GM19099 (cell line): Measurements from ENCODE around the gene EIF4G3.

Experiments
- POLR2A ChIP-seq: IDR thresholded peaks from 3 replicates; pipeline ENCODE4 v1.6.1; 2011; ENCODE audit warnings: low read depth; ENCODE audit not compliant: insufficient read length; ENCODE audit errors: extremely low read depth

Gene EIF4G3

DNA sequence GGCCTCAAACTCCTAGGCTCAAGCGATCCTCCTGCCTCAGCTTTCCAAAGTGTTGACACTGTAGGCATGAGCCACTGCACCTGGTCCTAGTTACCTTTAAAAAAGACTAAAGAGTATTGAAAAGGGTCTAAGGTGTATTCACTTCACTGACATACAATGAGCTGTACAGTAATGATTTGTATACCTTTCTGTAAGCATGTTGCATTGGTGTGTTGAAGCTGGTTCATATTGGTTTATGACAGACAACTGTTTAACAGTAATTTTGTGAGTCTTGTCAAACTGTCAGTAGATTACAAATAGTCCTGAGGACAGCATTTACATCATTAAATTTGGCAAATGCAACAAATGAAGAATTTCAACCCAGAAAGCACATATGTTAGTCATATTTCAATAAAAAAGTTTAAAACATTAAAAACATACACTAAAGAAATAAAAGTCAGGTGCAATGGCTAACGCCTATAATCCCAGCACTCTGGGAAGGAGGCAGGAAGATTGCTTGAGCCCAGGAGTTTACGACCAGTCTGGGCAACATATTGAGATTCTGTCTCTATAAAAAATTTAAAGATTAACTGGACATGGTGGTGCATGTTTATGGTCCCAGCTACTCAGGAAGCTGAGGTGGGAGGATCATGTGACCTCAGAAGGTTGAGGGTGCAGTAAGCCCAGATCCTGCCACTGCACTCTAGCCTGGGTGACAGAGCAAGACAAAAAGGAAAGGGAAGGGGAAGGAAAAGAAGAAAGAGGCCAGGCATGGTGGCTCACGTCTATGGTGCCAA, 301.3 kb downstream of the EIF4G3 start:
- TF ChIP-seq POLR2A: no peak

DNA sequence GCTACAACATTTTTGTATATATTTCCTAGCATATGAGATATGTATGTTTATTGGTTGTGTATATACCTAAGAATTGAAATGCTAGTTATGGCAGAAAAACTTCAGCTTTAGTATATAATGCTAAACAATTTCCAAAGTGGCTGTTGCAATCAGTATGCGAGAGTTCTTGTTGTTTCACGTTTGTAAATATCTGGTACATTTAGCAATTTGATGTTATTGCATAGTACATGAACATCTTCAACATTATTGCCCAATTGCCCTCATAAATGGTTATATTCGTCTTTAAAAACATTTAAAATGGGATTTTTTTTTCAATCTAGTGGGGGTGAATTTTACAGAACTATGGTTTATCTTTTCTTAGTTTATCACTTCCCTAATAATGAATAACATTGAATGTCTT, 303.4 kb downstream of the EIF4G3 start:
- TF ChIP-seq POLR2A: no peak

DNA sequence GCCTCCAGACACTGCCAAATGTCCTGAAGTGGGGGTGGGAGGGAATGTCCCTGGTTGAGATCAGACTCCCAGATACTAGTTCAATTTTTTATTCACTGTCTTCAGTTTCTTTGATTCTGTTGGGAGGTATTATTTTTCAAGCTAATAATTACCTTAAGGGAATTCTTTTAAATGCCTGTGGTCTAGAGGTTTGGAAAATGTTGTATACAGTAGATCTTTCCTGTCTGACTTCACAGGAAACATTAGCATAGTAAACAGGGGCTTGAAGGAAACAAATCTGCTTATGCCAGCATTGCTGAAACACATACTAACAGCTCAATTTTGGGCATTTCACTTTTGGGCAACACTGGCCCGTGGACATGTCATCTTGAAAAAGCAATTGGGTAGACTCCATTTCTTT, 305.3 kb downstream of the EIF4G3 start:
- TF ChIP-seq POLR2A: no peak

DNA sequence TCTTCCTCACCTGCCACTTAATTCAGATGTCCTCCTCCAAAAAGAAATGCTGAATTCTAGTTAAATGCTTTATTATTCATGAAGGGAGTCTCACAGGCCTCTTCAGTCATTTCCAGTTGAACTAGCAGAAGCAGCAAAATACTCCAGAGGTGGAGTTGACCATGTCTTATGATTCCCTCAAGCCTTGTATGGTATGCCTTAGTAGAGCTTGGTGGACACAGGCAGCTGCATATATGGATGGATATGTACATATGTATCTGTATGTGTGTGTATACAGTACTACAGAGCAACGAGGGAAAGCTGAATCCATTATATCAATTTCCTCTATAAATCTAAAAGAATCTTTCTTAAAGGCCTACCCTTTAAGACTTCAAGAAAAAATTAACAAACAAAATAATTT, 306.0 kb downstream of the EIF4G3 start:
- TF ChIP-seq POLR2A: no peak

DNA sequence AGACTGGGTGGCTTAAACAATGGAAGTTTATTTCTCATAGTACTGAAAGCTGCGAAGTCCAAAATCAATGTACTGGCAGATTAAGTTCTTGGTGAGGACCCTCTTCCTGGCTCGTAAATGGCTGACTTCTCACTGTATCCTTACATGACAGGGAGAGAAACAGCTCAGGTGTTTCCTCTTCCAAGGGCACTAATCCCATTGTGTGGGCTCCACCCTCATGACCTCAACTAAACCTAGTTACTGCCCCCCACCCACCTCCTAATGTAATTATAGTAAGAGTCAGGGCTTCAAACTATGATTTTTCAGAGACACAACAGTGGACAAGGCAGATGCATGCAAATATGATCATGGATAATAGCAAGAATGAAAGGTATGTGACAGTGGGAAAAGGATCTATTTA, 308.4 kb downstream of the EIF4G3 start:
- TF ChIP-seq POLR2A: no peak

DNA sequence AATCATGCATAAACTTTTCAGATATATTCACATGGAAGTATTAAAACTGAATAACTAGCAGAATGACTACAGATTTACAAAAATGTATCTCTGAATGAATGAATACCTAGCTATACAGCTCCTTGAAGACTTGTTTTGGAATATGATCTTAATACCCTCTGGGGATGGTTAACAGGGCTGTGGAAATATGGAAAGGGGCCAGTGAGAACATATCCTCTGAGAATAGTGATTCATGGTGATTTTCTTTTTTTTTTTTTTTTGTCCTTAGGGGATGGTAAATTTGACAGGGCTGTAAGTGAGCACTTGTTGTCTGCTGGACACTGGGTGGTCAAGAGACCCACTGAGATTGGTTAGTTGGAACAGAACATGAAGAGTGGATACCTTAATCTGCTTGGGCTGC, 308.9 kb downstream of the EIF4G3 start:
- TF ChIP-seq POLR2A: no peak

DNA sequence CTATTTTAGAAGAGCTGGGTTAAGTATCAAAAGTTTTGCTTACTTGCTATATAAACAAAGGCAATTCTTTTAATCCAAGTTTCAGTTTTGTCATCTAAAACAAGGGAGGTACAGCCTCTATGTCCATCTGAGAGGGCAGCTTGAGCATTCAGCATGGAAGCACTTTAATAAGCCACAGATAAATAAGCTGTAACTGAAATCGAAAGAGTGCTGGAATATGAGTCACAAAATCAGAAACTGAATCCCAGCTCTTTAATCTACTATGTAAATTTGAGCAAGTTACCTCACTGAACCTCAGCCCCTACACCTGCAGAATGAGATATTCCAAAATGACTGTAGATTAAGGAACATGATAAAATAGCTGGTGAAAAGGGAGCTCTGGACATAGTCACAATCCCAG, 309.6 kb downstream of the EIF4G3 start:
- no peak for TF ChIP-seq POLR2A

DNA sequence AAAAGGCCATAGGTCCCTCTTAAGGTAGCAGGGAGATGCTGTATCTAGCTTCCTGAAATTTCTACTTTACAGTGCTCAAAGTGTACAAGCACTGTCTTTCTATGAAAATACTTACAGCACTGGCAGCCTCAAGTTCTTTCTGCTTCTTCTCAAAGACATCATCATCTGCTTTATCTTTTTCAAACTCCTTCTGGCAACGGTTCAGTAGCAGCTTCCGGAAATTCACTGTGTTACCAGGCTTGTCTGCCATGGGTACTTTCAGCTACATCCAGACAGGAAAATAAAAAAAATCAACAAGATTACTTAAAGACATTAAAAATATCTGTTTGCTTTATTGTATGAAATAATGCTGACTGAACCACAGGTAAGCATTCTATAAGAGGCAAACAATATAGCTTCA, 311.7 kb downstream of the EIF4G3 start:
- no peak for TF ChIP-seq POLR2A

DNA sequence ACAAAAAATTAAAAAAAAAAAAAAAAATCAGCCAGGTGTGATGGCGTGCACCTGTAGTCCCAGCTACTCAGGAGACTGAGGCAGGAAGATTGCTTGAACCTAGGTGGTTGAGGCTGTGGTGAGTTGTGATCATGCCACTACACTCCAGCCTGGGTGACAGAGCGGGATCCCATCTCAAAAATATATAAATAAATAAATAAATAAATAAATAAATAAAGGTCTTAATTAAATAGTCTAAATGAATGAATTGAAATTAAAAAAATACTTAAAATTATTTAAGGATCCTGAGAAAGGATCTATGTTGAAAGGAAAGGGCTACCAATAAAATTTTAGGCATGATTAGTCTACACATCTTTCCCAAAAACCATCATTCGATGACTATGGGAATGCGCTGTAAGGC, 322.2 kb downstream of the EIF4G3 start:
- TF ChIP-seq POLR2A: no peak

DNA sequence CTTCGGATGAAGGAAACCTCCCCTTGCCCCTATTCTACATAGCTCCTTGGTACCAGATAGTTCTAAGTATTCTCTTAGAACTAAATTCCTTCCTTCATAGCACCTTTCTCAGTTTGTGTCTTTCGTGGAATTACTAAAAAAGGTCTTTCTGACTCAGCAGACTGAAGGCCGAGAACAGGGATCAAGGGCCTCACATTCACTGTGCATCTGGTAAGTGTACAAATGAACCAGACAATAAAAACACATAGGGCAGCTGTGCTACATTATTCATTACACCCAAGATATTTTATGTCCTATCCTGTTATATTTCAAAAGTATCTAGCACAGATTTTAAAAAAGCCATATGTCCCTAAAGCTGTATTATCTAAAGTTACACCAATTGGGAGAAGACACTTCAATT, 326.7 kb downstream of the EIF4G3 start:
- TF ChIP-seq POLR2A: no peak

DNA sequence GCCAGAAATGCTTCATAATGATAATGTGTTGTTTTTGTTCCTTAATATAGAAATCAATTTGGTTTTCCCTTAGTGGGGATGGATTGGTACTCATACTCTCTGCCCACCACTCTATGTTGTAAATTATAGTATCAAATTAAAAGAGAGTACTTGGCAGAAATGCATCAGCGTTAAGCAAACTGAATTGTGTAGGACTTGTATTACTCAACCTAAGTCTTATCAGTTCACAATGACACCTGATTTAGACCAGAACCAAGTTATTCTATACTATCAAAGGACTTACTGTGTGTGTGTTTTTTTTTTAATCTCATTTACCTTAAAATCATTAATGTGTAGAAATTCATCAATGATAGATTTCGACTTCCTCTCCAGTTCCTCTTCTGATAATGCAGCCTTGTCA, 327.6 kb downstream of the EIF4G3 start:
- TF ChIP-seq POLR2A: no peak

DNA sequence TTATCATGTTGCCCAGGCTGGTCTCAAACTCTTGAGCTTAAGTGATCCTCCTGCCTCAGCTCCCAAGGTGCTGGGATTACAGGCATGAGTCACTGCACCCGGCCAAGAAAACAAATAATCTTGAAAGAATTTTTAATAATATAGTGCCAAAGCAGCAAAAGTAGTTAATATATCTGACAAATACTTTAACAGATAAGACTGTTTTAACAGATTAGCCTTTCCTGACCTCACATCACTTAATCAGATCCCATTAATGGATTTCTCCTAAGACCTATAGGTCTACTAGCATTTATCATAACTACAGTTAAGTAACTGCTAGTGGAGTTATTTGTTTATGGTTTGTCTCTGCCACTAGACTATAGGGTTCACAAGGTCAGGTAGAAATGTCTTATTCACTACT, 328.5 kb downstream of the EIF4G3 start:
- no peak for TF ChIP-seq POLR2A

DNA sequence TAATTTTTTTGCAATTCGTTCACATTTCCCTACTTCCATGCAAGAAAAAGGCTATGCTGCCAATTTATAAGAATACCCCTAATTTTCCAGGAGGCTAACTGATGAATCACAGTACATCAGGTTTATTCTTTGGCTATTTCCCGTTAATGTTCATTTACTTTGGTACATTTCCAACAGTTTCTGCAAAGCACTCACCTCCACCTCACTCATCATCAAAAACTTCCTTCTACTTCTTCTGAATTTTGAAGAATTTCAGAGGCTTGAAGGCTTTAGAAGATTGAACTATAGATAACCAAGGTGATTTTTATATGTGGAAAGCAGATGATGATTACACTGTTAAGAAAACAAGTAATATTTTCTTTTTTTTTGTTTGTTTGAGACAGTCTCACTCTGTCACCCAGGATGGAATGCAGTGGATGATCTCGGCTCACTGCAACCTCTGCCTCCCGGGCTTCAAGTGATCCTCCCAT, 329.1 kb downstream of the EIF4G3 start:
- no peak for TF ChIP-seq POLR2A

DNA sequence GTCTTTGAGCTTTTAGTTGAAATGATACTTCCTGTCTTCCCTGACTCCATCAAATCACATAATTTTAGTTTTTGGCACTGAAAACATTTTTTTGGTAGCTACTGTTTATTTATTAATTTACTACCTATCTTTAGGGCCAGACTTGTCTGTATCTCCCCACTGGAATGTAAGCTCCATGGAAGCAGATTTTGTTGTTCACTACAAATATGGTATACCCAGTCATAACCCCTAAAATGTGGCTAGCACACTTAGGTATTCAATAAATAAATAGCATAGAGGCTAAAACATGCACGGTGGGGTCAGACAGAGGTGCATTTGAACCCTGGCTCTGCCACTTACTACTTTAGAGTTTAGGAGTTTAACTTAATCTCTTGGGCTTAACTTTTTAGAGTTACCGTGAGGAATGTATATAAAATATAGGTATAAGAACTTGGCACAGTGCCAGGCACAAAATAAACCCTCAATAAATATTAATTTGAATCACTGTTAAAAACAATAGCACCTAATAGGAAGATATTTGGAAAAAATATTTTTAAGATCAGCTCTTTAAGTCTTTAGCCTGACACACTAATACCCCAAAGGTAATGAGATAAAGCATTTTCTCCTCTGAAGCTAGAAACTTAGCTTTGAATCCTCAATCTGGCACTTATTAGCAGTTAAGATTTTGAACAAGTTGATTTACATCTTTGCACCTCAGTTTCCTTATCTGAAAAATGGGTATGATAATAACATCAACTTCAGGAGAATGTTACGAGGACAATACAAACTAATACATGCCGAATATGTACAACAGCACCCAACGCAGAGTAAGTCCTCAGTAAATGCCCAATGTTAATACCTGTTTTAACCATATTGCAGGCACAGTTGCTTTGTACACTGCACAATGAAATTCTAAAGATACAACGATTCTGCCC, 330.0 kb downstream of the EIF4G3 start:
- TF ChIP-seq POLR2A: no peak

DNA sequence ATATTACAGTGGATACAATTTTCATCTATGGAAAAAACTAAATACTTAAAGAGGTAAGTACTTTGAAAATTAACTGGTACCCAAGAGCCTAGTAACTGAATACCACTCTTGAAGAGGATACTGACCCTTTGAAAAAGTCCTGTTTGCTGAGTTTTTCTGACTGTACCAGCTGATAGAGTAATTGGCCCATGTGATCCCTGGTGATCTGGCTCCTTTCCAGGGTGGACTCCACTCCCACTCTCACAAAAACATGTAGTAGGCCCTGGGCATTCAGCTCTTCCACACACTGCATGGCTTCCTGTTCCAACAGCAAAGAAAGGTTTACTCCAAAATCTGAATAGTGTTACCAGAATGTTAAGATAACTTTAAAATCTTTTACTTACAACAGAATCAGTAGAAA, 336.0 kb downstream of the EIF4G3 start:
- TF ChIP-seq POLR2A: no peak
